GM18861 (cell line): ENCODE results near the gene FBXL22.

Source experiments
- ATAC-seq: cut with Tn5 transposase; IDR thresholded peaks from one replicate; pipeline ENCODE4 v1.9.1; 2021; ENCODE audit not compliant: unreplicated experiment

FBXL22 gene

GRCh38 chr15:63593705-63594671, 3.2 kb upstream of the FBXL22 start:
- ATAC-seq: no peak

GRCh38 chr15:63595065-63595464, 2.1 kb upstream of the FBXL22 start:
- no peak for ATAC-seq

DNA sequence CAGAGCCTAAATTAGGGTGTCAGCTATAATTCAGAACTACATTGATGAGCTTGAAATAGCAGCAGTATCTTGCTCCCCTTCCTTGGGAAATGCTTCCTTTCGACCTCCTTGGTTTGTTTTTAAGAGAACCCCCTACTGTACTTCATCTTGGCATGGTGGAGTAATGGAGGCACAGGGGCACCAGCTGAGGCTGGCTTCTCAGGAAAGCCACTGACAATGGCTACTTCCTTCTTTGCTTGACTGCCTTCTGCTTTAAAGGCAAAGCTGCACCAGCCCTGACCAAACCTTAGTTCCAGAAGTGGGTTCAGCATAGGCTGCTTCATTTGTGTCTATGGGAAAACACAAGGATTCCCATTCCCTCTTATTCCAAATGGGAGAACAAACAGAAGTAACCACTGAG, 1.5 kb upstream of the FBXL22 start:
- ATAC-seq: no peak

GRCh38 chr15:63596676-63597037, 530 bp upstream of the FBXL22 start:
- no peak for ATAC-seq

GRCh38 chr15:63597821-63598220, 634 bp downstream of the FBXL22 start:
- ATAC-seq: no peak

DNA sequence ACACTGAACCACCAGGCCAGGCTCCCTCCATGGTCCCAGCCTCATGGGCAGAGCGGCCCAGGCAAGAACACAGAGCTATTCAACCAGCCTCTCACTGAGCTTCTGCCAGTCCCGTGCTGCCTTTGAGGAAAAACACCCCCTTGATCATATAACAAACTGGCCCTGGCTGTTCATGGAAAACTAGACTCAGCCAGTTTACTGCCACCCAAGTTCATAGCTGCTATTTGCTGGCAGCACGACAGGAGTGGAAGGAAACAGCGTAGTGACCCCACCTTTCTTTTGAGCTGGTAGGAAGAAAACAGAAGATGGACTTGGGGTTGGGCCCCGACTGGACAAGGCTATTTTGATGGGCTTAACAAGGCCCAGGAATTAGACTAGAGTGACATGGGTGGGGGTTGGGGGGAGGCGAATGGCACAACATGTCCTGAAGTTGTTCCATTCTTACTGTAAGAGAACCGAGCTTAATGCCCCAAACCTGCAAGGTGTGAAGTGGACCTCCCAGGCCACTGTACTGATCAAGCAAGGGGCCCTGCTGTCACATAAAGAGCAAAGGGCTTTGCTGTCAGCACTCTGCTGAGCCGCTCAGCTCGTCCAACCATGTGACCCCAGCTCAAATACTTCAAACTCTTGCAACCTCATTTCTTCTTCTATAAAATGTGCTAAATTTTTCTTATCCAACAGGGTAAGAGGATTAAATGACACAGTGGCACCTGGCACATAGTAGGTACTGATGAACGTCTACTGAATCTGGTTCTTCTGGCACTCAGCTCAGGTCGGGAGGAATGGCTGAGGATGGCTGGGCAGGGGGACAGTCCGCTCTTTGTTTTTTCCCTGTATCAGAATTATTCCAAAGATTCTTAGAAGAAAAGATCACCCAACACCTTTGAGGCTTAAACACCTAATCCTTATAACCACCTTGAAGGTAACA, 1.6 kb downstream of the FBXL22 start:
- no peak for ATAC-seq

GRCh38 chr15:63599401-63600000, 2.3 kb downstream of the FBXL22 start:
- no peak for ATAC-seq

GRCh38 chr15:63600001-63600615, 2.9 kb downstream of the FBXL22 start:
- no peak for ATAC-seq

DNA sequence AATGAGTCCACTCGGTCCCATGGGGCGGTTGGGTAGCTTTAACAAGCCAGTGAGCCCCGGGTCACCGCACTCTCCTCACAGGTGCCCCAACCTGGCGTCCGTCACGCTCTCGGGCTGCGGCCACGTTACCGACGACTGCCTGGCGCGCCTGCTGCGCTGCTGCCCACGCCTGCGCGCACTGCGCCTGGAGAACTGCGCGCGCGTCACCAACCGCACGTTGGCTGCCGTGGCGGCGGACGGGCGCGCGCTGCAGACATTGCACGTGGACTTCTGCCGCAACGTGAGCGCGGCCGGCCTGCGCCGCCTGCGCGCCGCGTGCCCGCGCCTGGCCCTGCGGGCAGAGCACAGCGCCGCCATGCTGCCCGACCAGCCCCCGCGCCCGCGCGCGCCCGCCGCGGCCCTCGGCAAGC, 3.4 kb downstream of the FBXL22 start:
- ATAC-seq: peak; percentile 70

DNA sequence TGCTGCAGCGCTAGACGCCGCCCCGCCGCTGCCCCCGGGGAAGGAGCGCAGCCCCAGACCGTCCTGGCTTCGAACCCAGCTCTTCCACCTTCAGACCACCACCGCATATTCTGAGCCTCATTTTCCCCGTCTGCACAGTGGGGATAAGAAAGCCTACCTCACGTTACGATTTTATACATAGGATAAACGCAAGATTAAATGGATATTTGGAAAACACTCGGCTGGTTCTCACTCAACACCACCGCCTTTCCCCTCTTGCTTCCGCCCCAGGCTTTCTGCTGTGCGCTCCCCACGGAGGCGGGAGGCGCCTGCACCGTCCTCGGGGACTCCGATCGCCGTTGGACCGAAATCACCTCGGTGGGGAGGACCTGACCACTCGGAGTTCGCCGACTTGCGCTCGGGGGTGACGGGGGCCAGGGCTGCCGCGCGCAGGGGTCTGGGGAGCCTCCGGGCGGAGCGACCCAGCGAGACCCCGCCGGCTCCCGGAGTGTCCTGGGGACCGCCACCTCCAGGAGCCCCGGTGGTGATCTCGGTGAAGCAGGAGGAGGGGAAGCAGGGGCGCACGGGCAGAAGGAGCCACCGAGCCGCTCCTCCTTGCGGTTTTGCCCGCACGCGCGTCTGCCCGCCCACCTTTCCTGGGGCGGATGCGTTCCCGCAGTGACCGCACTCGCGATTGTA, 4.0 kb downstream of the FBXL22 start:
- ATAC-seq: no peak

DNA sequence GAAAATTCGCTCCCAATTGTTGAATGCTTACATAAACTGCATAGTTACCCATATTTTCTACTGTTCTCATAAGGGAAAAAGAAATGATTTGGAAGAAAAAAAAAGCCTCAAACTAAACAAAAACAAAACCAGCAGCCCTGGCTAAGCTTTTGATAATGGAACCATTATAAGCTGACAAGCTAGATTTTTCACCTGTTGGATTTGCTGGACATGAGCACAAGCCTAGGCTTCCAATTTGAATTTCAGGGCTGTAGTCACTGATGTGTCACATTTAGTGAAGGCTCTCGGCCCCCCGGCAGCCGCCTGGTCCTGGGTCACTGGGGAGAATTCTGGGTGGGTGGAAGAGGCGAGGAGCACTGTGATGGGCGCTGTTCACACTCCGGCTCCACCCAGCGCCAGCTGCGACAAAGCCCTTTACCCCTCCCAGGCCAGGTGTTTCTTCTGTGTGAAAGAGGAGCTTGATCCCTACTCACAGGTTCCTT, 4.6 kb downstream of the FBXL22 start:
- no peak for ATAC-seq

GRCh38 chr15:63602595-63602994, 5.4 kb downstream of the FBXL22 start:
- ATAC-seq: no peak

GRCh38 chr15:63603516-63603915, 6.3 kb downstream of the FBXL22 start:
- ATAC-seq: no peak

- no peak for ATAC-seq
These were observed 7.1 kb downstream of the FBXL22 start for GRCh38 chr15:63604281-63604680.

GRCh38 chr15:63605036-63605435, 7.8 kb downstream of the FBXL22 start:
- no peak for ATAC-seq

- ATAC-seq: no peak
These were observed 8.6 kb downstream of the FBXL22 start for GRCh38 chr15:63605816-63606215.

DNA sequence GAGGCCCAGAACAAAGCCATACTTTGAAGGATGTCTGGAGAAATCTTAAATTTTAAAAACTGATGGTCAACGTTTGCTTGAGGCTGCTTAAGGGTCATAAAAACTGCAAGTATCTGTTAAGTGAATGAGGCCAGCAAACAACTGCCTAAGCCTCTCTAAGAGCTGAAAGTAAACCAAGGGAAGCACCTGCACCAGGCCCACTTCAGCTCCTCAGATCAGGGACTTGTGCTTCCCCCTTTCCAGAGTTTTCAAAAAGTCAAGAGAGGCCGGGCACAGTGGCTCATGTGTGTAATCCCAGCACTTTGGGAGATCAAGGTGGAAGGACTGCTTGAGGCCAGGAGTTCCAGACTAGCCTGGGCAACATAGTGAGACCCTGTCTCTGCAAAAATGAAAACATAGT, 9.1 kb downstream of the FBXL22 start:
- no peak for ATAC-seq

- ATAC-seq: no peak
These were observed 11.8 kb downstream of the FBXL22 start for GRCh38 chr15:63608989-63609388.

GRCh38 chr15:63609448-63609847, 12.3 kb downstream of the FBXL22 start:
- no peak for ATAC-seq

DNA sequence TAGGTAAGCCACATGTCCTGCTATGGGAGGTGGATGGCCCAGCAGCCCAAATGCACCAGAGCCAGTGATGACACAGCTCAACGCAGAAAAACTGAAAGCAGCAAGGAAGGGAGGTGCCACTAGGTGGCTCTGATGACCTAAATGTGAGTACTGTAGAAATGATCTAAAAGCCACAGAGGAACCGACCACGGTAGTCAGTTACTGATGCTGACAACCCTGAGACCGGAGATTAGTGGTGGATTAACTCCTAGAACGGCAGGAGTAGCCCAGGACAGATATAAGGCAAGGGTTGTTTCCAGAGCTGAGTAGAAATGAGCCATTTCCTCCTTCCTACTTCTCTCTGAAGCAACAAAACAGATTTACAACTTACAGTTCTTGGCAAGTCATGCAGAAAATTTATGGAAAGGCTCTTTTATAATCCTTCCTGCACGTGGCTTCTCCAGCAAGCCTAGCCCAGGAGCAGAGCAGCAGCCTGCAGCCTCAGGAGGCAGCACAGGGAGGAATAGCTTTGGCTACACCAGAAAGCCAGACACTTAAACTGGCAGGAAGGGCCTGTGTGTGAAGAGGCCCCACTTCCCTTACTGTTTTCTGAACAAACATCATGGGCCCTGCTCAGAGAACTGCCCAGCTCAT, 13.1 kb downstream of the FBXL22 start:
- ATAC-seq: peak; percentile 47
